HL-60 (cell line): Measurements from ENCODE around the gene SHISA2.

Experiments
- DNase-seq, 2 experiments: peaks; one replicate each; pipeline ENCODE4 v3.0.0-alpha.2; 2010 to 2020; ENCODE audit warnings: low read depth in 1 of 2, low spot score in 1 of 2
- H3K27ac ChIP-seq: fragments of 250-450 bp; sonication (Bioruptor Pico); replicated peaks from 2 replicates; pipeline ENCODE4 v1.5.1; 2020; ENCODE audit warnings: mild to moderate bottlenecking, moderate library complexity
- H3K27me3 ChIP-seq: fragments of 250-450 bp; sonication (Bioruptor Pico); 2 replicates; pipeline ENCODE4 v1.5.1; 2021; ENCODE audit warnings: mild to moderate bottlenecking, moderate library complexity; ENCODE audit not compliant: insufficient read depth, poor library complexity, severe bottlenecking
- H3K4me3 ChIP-seq: replicated peaks from 2 replicates; pipeline ENCODE4 v1.5.1; 2011; ENCODE audit warnings: mild to moderate bottlenecking, control low read depth, low read length; ENCODE audit not compliant: insufficient read depth
- CTCF ChIP-seq: IDR thresholded peaks from one replicate; pipeline ENCODE4 v1.5.1; 2011; ENCODE audit warnings: low read length, control low read depth, inconsistent platforms; ENCODE audit not compliant: insufficient read depth
- GABPA ChIP-seq: IDR thresholded peaks from 2 replicates; pipeline ENCODE4 v1.6.1; 2012; ENCODE audit warnings: low read depth
- POLR2AphosphoS5 ChIP-seq: IDR thresholded peaks from 2 replicates; pipeline ENCODE4 v1.6.1; 2012; ENCODE audit warnings: low read depth
- REST ChIP-seq: IDR thresholded peaks from 2 replicates; pipeline ENCODE4 v1.6.1; 2012; ENCODE audit warnings: low read depth; ENCODE audit not compliant: insufficient replicate concordance
- SPI1 ChIP-seq: IDR thresholded peaks from 2 replicates; pipeline ENCODE4 v1.6.1; 2012; ENCODE audit warnings: low read depth, mild to moderate bottlenecking, borderline replicate concordance

Gene SHISA2

GRCh38 chr13:26010487-26011207 is 41.2 kb downstream of the SHISA2 start:
- no peak overlapping the region for H3K27ac ChIP-seq
- TF ChIP-seq POLR2AphosphoS5 (no peak), SPI1 (no peak)
- H3K4me3 ChIP-seq, result no peak overlapping the region
- peaks cover 4% of the 10 kb centered on the region for H3K27me3 ChIP-seq
- DNase-seq, result no peak

- no peak for DNase-seq
- TF ChIP-seq POLR2AphosphoS5, result no peak
- TF ChIP-seq GABPA, result no peak
- no peak for TF ChIP-seq CTCF
- no peak for TF ChIP-seq SPI1
- no peak for TF ChIP-seq REST
- Histone ChIP-seq H3K4me3 (no peak overlapping the region), H3K27me3 (peaks cover 7% of the 10 kb centered on the region), H3K27ac (no peak overlapping the region)
Observed at GRCh38 chr13:26007261-26008125, 44.3 kb downstream of the SHISA2 start.
